ENCODE measurements around the gene DPY19L2.
"Not testable (repeated sequence)": the region's sequence is repeated elsewhere in the genome, so short reads cannot be mapped to it uniquely, and the experiment has no call there.

DPY19L2 gene

GRCh38 chr12:63668028-63668799 is at the start of gene DPY19L2:
DPY19L2 (minus strand) TSS chr12:63668493; CDS start chr12:63668393, 100 bp downstream.
- peak; percentile 52 for DNase-seq (ENCODE audit: low read depth)
- peak within 1 kb of the TSS; percentile 59 for H3K4me3 ChIP-seq (ENCODE audit: low read depth, low read length)
- no peak for TF ChIP-seq CTCF (IDR thresholded peaks at IDR 0.05; ENCODE audit: insufficient read depth, low read depth, low read length, missing control alignments)

- DNase-seq (ENCODE audit: low read depth); H3K4me3 ChIP-seq (ENCODE audit: low read depth, low read length): not testable (repeated sequence)
Measured at GRCh38 chr12:63716891-63717290, 48.6 kb upstream of the DPY19L2 start.

- H3K4me3 ChIP-seq (ENCODE audit: low read depth, low read length); DNase-seq (ENCODE audit: low read depth): not testable (repeated sequence)
Measured at GRCh38 chr12:63715107-63715625, 46.9 kb upstream of the DPY19L2 start.

- H3K4me3 ChIP-seq (ENCODE audit: low read depth, low read length); DNase-seq (ENCODE audit: low read depth): not testable (repeated sequence)
Measured at GRCh38 chr12:63714409-63714808, 46.1 kb upstream of the DPY19L2 start.

- DNase-seq (ENCODE audit: low read depth); H3K4me3 ChIP-seq (ENCODE audit: low read depth, low read length): not testable (repeated sequence)
Measured at GRCh38 chr12:63713681-63714075, 45.4 kb upstream of the DPY19L2 start.

- not testable (repeated sequence) for DNase-seq (ENCODE audit: low read depth); H3K4me3 ChIP-seq (ENCODE audit: low read depth, low read length)
Measured at GRCh38 chr12:63712979-63713680, 44.8 kb upstream of the DPY19L2 start.

- not testable (repeated sequence) for H3K4me3 ChIP-seq (ENCODE audit: low read depth, low read length); DNase-seq (ENCODE audit: low read depth)
Measured at GRCh38 chr12:63712376-63712974, 44.2 kb upstream of the DPY19L2 start.

- H3K4me3 ChIP-seq (ENCODE audit: low read depth, low read length); DNase-seq (ENCODE audit: low read depth): not testable (repeated sequence)
Measured at GRCh38 chr12:63711339-63711738, 43.0 kb upstream of the DPY19L2 start.

- H3K4me3 ChIP-seq (ENCODE audit: low read depth, low read length) = no peak overlapping the region
- DNase-seq (ENCODE audit: low read depth) = no peak
- TF ChIP-seq CTCF (IDR thresholded peaks at IDR 0.05; ENCODE audit: insufficient read depth, low read depth, low read length, missing control alignments) = no peak
Measured at GRCh38 chr12:63706336-63706735, 38.0 kb upstream of the DPY19L2 start.

- H3K4me3 ChIP-seq (ENCODE audit: low read depth, low read length); DNase-seq (ENCODE audit: low read depth): not testable (repeated sequence)
Measured at GRCh38 chr12:63699678-63700382, 31.5 kb upstream of the DPY19L2 start.

- not testable (repeated sequence) for DNase-seq (ENCODE audit: low read depth); H3K4me3 ChIP-seq (ENCODE audit: low read depth, low read length)
Measured at GRCh38 chr12:63699011-63699410, 30.7 kb upstream of the DPY19L2 start.

GRCh38 chr12:63690837-63691236 is 22.5 kb upstream of the DPY19L2 start:
- not testable (repeated sequence) for DNase-seq (ENCODE audit: low read depth); H3K4me3 ChIP-seq (ENCODE audit: low read depth, low read length)

- not testable (repeated sequence) for H3K4me3 ChIP-seq (ENCODE audit: low read depth, low read length)
Measured at GRCh38 chr12:63689141-63689540, 20.8 kb upstream of the DPY19L2 start.

GRCh38 chr12:63686623-63687022 is 18.3 kb upstream of the DPY19L2 start:
- not testable (repeated sequence) for DNase-seq (ENCODE audit: low read depth); H3K4me3 ChIP-seq (ENCODE audit: low read depth, low read length)

More at GRCh38 chr12:63689141-63689540, 20.8 kb upstream of the DPY19L2 start:
- DNase-seq (ENCODE audit: low read depth) = not testable (repeated sequence)

- DNase-seq (ENCODE audit: low read depth); H3K4me3 ChIP-seq (ENCODE audit: low read depth, low read length): not testable (repeated sequence)
Measured at GRCh38 chr12:63685789-63686188, 17.5 kb upstream of the DPY19L2 start.

GRCh38 chr12:63682617-63683016 is 14.3 kb upstream of the DPY19L2 start:
- not testable (repeated sequence) for H3K4me3 ChIP-seq (ENCODE audit: low read depth, low read length); DNase-seq (ENCODE audit: low read depth)

All from GM12865 (cell line).